Upper lobe of left lung (tissue), 6 donors: ENCODE results near the gene CDK2. TPM values are rescaled to one million over a fixed set of nuclear protein-coding genes. Genes with fewer than 3 reads are reported as not detected.
"Not testable (repeated sequence)": the region's sequence is repeated elsewhere in the genome, so short reads cannot be mapped to it uniquely, and the experiment has no call there.

Experiments used
- ATAC-seq, 2 donors: fragments of 200-7000 bp; cut with Tn5 transposase; one replicate each; pipeline ENCODE4 v1.9.1; 2022; ENCODE audit warnings: mild to moderate bottlenecking in 2 of 2, moderate library complexity in 2 of 2; ENCODE audit not compliant: low FRiP score in 2 of 2
- DNase-seq, 2 donors: peaks; one replicate each; pipeline ENCODE4 v3.0.0-alpha.2; 2019 to 2020
- H3K27ac ChIP-seq, 4 donors: fragments of 200-600 bp; sonication (generic); one replicate each; pipeline ENCODE4 v1.5.1; 2016 to 2019
- H3K27me3 ChIP-seq, 4 donors: fragments of 200-600 bp; sonication (generic); one replicate each; pipeline ENCODE4 v1.5.1; 2017 to 2019
- H3K36me3 ChIP-seq, 4 donors: fragments of 200-600 bp; sonication (generic); one replicate each; pipeline ENCODE4 v1.5.1; 2016 to 2019
- H3K4me1 ChIP-seq, 4 donors: fragments of 200-600 bp; sonication (generic); one replicate each; pipeline ENCODE4 v1.5.1; 2018 to 2019
- H3K4me3 ChIP-seq, 4 donors: fragments of 200-600 bp; sonication (generic); one replicate each; pipeline ENCODE4 v1.5.1; 2017 to 2019; ENCODE audit warnings: mild to moderate bottlenecking in 2 of 4, moderate library complexity in 1 of 4
- H3K9me3 ChIP-seq, 4 donors: fragments of 200-600 bp; sonication (generic); one replicate each; pipeline ENCODE4 v1.5.1; 2018 to 2019
- EP300 ChIP-seq, 4 donors: sonication (generic); formaldehyde crosslinking; IDR thresholded peaks; one replicate each; pipeline ENCODE4 v1.5.1; 2017; ENCODE audit warnings: antibody characterized with exemption in 4 of 4, control low read depth in 2 of 4
- POLR2A ChIP-seq, 4 donors: fragments of 450-650 bp; IDR thresholded peaks; one replicate each; pipeline ENCODE4 v1.5.1; 2016 to 2017; ENCODE audit warnings: antibody characterized with exemption in 4 of 4, mild to moderate bottlenecking in 2 of 4
- POLR2AphosphoS5 ChIP-seq, 2 donors: sonication (generic); formaldehyde crosslinking; IDR thresholded peaks; one replicate each; pipeline ENCODE4 v1.5.1; 2017; ENCODE audit warnings: antibody characterized with exemption in 2 of 2
- WGBS, 2 donors: methylation state at CpG; one replicate each; pipeline ENCODE4 v1.1.5; 2017 to 2018; 5-methylcytosine and 5-hydroxymethylcytosine counted together
- total RNA-seq, 6 donors: library from RNA; depleted of rRNA in 4 of 6; stranded (reverse); fragments of >200 nt in 4 of 6; gene quantifications; one replicate each; pipeline versions ENCODE4 v1.1.0 to v1.2.1, GENCODE V29; 2016 to 2021
- TF ChIP-seq, protein P1 (sequence below), 6 experiments: fragments of 450-650 bp in 4 of 6; fragments of 200-600 bp in 2 of 6; sonication (generic) in 2 of 6; IDR thresholded peaks; one replicate each; pipeline ENCODE4 v1.5.1; 2016 to 2019; ENCODE audit warnings: antibody characterized with exemption in 6 of 6
- donor health status: DM: no; HTN: no; CAD: no; lungs with moderate emphysema.
- donor health status: DM: no; HTN: yes; CAD: no; lungs with severe emphysema.

CDK2 gene
- total RNA-seq, 6 donors from 2014 or later, result 11.7 to 27.9 (median 21.7) TPM

DNA sequence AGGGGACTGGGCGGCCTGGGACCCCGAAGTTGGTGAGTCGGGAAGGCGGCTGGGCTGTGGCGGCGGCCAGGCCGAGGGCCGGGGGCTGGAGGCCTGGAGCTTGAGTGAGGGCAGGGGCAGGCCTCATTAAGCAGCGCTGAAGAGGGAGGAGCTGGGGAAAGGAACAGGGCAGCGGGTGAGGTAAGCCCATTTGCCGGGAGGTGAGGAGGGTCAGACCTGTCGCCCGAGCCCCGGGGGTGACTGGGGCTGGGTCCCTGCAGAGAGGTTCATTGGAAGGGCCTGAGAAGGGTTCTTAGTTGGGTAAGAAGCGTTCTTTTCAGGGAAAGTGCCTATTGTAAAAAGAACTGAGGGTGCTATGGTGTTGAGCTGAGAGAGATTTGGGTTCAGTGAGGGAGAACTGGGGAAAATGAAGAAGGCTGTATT is 7.7 kb downstream of the CDK2 start:
- ATAC-seq, result peak; percentile 61 to 71
- TF ChIP-seq EP300 (IDR thresholded peaks at IDR 0.05), result no peak
- TF ChIP-seq, protein P1, sequence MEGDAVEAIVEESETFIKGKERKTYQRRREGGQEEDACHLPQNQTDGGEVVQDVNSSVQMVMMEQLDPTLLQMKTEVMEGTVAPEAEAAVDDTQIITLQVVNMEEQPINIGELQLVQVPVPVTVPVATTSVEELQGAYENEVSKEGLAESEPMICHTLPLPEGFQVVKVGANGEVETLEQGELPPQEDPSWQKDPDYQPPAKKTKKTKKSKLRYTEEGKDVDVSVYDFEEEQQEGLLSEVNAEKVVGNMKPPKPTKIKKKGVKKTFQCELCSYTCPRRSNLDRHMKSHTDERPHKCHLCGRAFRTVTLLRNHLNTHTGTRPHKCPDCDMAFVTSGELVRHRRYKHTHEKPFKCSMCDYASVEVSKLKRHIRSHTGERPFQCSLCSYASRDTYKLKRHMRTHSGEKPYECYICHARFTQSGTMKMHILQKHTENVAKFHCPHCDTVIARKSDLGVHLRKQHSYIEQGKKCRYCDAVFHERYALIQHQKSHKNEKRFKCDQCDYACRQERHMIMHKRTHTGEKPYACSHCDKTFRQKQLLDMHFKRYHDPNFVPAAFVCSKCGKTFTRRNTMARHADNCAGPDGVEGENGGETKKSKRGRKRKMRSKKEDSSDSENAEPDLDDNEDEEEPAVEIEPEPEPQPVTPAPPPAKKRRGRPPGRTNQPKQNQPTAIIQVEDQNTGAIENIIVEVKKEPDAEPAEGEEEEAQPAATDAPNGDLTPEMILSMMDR (IDR thresholded peaks at IDR 0.05), result peak in 1 of 6 experiments; percentile 5
- peak in 1 of 4 donors; percentile 56 for TF ChIP-seq POLR2A (IDR thresholded peaks at IDR 0.05)
- TF ChIP-seq POLR2AphosphoS5 (IDR thresholded peaks at IDR 0.05), result no peak
- Histone ChIP-seq H3K9me3 (no peaks in the 10 kb centered on the region), H3K4me3 (peak overlapping the region; percentile 70 to 100 (median 87)), H3K36me3 (peaks cover 0 to 19% (median 0%) of the 10 kb centered on the region in 4 donors), H3K27me3 (no peaks in the 10 kb centered on the region), H3K27ac (peak overlapping the region; percentile 95 to 98 (median 96)), H3K4me1 (peaks cover 45 to 60% (median 47%) of the 10 kb centered on the region in 4 donors)
- peak in 1 of 2 donors; percentile 63 for DNase-seq
- 2% methylated on average over 15 of the region's 15 CpGs for WGBS, 2 donors

DNA sequence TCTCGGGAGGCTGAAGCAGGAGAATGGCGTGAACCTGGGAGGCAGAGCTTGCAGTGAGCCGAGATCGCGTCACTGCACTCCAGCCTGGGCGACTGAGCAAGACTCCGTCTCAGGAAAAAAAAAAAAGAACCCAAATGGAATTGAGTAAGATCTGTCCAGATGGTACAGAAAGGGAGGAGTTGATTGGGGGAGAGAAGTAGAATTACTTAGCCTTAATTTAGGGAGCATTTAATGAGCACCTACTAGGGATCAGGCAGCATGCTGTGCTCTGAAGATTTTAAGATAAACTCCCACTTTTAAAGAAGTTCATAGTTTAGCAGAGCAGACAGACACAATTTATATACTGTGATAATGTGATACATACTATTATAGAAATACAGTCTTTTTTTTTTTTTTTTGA is 11.8 kb downstream of the CDK2 start:
- ATAC-seq (no peak), DNase-seq (no peak)
- 86 to 91% methylated on average over 7 of the region's 7 CpGs for WGBS, 2 donors
- Histone ChIP-seq H3K27ac (no peak overlapping the region), H3K36me3 (peaks cover 0 to 36% (median 9%) of the 10 kb centered on the region in 4 donors), H3K9me3 (no peaks in the 10 kb centered on the region), H3K27me3 (no peaks in the 10 kb centered on the region), H3K4me3 (no peak overlapping the region), H3K4me1 (peaks cover 33 to 65% (median 42%) of the 10 kb centered on the region in 4 donors)
- TF ChIP-seq POLR2AphosphoS5 (IDR thresholded peaks at IDR 0.05) (no peak), EP300 (IDR thresholded peaks at IDR 0.05) (no peak), POLR2A (IDR thresholded peaks at IDR 0.05) (no peak)
- TF ChIP-seq, protein P1 (IDR thresholded peaks at IDR 0.05), result no peak

DNA sequence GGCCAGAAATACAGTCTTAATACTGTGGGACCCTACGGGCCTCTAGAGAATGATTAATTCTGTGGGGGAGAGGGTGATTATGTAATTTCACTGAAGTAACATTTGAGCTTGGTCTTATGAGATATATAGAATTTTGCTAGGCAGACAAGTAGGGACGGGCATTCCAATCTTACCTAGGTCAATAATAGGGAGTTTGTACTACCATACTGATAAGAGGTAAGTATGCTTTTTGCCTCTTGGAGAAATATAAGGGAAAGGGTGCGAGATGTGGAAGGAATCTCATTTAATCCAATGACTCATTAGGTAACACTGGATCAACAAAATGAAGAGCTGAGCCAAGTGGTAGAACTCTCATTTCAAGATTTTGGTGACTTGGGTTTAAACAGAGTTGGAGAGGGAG is 12.4 kb downstream of the CDK2 start:
- no peak overlapping the region for H3K4me3 ChIP-seq
- ATAC-seq (no peak), DNase-seq (no peak)
- 79 to 82% methylated on average over 3 of the region's 3 CpGs for WGBS, 2 donors
- peak overlapping the region in 2 of 4 donors; percentile 21 to 27 for H3K27ac ChIP-seq
- H3K4me1 ChIP-seq, result peaks cover 33 to 65% (median 42%) of the 10 kb centered on the region in 4 donors
- TF ChIP-seq POLR2A (IDR thresholded peaks at IDR 0.05), result no peak
- TF ChIP-seq POLR2AphosphoS5 (IDR thresholded peaks at IDR 0.05), result no peak
- TF ChIP-seq, protein P1 (IDR thresholded peaks at IDR 0.05), result no peak
- no peak for TF ChIP-seq EP300 (IDR thresholded peaks at IDR 0.05)
- H3K27me3 ChIP-seq, result no peaks in the 10 kb centered on the region
- H3K36me3 ChIP-seq, result peaks cover 0 to 42% (median 11%) of the 10 kb centered on the region in 4 donors
- no peaks in the 10 kb centered on the region for H3K9me3 ChIP-seq

DNA sequence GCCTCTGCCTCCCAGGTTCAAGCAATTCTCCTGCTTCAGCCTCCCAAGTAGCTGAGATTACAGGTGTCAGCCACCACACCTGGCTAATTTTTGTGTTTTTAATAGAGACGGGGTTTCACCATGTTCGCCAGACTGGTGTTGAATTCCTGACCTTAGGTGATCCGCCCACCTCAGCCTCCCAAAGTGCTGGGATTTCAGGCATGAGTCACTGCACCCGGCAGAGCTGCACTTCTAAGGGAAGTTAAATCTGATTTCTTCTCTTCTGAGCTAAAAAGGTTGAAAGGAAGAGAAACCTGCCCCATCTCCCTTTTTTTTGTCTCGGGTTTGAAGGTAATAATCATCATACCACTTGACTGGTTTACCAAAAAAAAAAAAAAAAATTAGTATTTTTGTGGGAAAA is 15.3 kb downstream of the CDK2 start:
- H3K4me1 ChIP-seq, result peaks cover 15 to 41% (median 20%) of the 10 kb centered on the region in 4 donors
- not testable (repeated sequence) for DNase-seq, ATAC-seq, H3K9me3 ChIP-seq, H3K27me3 ChIP-seq, H3K4me3 ChIP-seq
- peaks cover 10 to 62% (median 25%) of the 10 kb centered on the region in 4 donors for H3K36me3 ChIP-seq
- 84 to 87% methylated on average over 5 of the region's 5 CpGs for WGBS, 2 donors
- H3K27ac ChIP-seq, result peak overlapping the region in 1 of 4 donors; percentile 45

DNA sequence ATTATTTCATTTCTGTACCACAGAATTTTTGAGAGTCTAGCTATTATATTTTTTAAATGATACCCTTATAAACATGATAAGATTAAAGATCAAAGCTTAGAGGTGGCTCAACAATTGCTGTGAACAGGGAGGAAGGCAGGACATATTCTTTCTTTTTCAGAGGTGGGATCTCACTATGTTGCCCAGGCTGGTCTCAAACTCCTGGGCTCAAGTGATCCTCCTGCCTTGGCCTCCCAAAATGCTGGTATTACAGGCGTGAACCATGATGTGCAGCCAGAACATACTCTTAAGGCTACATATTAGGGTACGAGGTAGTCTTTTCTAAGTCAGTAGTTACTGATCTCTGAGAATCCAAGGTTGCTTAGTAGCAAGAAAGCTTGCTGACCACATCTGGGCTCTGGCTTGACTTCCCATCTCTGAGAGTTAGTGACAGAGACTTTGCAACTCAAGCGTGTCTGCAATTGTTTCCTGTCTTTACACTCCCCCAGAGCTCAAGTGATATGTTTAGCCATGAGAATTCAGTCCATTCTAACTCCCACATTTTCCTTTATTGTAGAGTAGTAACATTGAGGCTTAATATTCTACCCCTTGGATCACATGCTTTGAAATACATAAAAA is 15.8 kb downstream of the CDK2 start:
- WGBS, 2 donors, result 66 to 77% methylated on average over 3 of the region's 3 CpGs
- no peak for TF ChIP-seq EP300 (IDR thresholded peaks at IDR 0.05)
- TF ChIP-seq, protein P1 (IDR thresholded peaks at IDR 0.05), result no peak
- TF ChIP-seq POLR2AphosphoS5 (IDR thresholded peaks at IDR 0.05), result no peak
- no peak for TF ChIP-seq POLR2A (IDR thresholded peaks at IDR 0.05)
- H3K4me3 ChIP-seq, result no peak overlapping the region
- no peaks in the 10 kb centered on the region for H3K27me3 ChIP-seq
- peaks cover 15 to 68% (median 30%) of the 10 kb centered on the region in 4 donors for H3K36me3 ChIP-seq
- DNase-seq, result no peak
- peaks cover 13 to 36% (median 15%) of the 10 kb centered on the region in 4 donors for H3K4me1 ChIP-seq
- peak in 1 of 2 donors; percentile 50 for ATAC-seq
- H3K9me3 ChIP-seq, result no peaks in the 10 kb centered on the region
- peak overlapping the region in 1 of 4 donors; percentile 45 for H3K27ac ChIP-seq
